Measurements from ENCODE around the gene ENKD1.
"Not testable (repeated sequence)": the region's sequence is repeated elsewhere in the genome, so short reads cannot be mapped to it uniquely, and the experiment has no call there.

ENKD1 gene, protein sequence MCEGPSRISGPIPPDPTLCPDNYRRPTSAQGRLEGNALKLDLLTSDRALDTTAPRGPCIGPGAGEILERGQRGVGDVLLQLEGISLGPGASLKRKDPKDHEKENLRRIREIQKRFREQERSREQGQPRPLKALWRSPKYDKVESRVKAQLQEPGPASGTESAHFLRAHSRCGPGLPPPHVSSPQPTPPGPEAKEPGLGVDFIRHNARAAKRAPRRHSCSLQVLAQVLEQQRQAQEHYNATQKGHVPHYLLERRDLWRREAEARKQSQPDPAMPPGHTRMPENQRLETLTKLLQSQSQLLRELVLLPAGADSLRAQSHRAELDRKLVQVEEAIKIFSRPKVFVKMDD

DNA sequence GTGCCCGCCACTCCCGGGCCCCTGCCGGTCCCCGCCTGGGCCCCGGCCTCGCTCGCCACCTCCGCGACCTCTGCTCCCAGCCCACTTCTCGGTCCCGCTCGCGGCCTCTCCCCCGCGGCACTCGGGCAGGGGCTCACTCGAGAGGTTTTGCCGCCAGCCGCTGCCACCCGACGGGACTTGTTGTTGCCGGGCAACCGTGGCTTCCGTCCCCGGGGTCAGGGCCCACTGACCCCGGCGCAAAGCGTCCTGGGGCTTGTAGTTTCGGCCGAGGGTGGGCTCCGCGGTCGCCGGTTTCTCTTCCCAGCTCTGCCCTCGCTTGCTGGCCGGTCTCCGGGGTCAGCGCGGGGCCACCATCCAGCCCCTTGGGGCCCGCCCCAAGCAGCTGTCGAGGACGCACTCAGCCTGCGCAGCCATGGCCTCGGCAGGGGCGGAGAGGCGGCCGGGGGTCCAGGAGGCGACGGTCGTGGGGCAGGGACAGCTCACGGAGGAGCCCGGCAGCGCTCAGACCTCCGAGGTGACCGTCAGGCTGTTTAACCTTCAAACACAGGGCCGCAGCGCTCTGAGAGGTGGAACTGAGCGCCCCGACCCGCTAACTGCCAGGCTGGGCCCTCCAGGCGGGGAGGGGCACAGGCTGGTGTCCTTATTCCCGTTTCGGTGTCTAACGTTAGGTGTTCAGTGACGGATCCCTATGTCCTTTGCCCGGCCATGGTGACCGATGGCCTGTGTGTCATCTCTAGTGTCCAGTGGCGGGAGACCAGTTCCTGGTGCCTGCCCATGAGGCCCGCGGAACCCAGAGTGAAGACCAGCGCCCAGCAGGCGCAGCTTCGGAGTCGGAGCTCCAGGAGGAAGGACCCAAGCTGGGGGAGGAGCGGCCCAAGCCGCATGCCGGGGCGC, at the start of gene ENKD1, which contains the start of gene C16orf86:
Gene ENKD1, minus strand, starts transcription at position 192 of the 894 bp plus-strand sequence. CDS start 308 bp downstream, outside the sequence.
Gene C16orf86, plus strand, starts transcription at position 256 of the 894 bp plus-strand sequence. Its CDS starts 157 bp downstream, at position 413.
- DNase-seq, result peak; percentile 71 to 79

DNA sequence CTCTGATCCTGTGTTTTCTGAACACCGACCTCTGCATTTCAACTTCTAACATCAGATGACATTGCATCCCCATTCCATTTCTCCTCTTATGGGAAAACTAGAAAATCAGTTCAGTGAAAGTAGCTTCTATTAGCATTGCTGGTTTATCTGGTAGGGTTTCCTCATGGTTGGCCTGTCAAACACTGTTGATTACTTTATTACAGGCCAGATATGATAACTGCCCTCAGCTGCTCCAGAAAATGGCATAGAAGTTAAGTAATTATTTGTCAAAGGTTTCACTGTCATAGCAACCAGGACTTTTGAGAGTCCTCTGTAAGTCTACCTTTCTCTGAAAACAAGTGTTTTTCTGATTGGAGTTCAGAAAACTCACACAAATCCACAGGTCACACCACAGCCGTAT, 49.5 kb upstream of the ENKD1 start:
- DNase-seq, result no peak

DNA sequence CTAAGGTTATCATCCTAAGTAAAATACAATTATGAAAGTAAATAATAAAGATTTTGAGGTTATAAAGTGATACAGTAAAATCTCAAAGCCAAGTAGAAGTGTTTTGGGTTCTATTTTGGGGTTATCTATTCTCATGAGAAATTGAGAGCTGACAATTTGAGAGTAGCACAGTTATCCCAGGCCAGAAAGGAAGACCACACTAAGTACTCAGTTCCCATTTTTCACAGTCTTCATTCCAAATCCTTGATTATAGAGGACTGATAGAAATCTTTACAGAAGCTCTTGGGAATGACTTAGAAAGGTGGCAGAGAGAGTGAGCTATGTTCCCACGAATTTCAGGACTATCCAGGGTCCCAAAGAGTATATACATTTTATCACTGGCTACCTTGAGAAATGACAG, 48.0 kb upstream of the ENKD1 start:
- no peak for DNase-seq

DNA sequence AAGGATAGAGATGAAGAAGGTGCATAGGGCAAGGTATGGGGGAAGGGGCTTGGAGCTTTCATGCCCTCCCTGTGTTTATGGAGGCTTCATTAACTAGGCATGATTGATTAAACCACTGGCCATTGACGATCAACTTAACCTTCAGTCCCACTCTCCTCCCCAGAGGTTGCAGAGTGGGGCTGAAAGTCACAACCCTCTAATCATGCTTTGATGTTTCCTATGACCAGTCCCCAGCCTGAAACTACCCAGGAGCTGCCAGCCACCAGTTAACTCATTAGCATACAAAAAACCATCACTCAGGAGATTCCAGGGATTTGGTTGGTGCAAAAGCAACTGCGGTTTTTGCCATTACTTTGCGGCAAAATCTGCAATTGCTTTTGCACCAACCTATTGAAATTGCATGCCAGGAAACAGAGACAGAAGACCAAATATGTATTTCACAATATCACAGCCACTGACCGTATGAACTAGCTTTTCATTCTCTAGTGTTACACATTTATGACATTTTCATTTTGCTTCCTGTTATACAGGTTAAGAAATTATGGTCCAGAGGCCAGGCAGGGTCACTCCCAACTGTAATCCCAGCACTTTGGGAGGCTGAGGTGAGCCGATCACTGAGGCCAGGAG, 47.2 kb upstream of the ENKD1 start:
- no peak for DNase-seq

DNA sequence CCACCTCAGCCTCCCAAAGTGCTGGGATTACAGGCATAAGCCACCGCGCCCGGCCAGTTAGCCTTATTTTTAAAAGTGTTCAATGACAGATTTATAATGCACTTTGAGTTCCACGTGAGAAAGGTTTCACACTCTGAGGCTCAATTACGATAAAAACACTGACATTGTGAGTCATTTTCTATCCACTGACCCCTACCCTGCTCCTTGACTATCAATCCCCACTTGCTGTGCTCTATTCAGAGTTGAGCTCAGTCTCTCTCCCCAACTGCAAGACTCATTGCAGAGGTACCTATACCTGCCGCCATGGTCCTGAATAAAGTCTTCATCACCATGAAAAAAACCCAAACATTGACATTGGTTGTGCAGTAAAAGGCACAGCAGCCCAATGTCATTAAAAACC, 44.1 kb upstream of the ENKD1 start:
- no peak for DNase-seq

DNA sequence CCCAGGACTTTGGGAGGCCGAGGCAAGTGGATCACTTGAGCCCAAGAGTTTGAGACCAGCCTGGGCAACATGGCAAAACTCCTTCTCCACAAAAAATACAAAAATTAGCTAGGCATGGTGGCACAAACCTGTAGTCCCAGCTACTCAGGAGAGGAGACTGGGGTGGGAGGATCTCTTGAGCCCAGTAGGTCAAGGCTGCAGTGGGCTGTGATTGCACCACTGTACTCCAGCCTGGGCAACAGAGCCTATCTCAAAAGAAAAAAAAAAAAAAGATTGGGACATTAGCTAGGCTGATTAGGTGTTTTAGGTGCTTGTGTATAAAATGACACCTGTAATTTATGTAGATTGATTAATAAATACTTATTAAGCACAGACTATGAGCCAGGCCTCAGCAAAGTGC, 42.5 kb upstream of the ENKD1 start:
- no peak for DNase-seq

DNA sequence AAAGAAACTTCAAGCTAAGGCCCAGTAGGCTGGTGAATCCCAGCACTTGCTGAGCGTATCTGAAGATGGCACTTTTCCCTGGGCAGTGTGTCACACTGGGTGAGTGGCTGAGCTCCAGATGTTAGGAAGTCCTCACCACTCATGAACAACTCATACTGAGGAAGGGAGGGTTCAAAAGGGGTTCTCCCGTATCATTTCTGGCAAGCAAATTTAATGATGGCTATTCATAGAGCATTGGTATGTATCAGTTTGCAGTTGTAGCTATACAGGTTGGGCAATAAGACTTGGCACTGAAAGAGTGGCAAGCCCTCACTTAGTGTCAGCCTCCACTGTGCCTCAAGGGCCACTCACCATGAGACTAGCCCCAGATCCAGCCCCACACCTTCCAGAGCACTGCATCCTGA, 41.8 kb upstream of the ENKD1 start:
- DNase-seq, result no peak

DNA sequence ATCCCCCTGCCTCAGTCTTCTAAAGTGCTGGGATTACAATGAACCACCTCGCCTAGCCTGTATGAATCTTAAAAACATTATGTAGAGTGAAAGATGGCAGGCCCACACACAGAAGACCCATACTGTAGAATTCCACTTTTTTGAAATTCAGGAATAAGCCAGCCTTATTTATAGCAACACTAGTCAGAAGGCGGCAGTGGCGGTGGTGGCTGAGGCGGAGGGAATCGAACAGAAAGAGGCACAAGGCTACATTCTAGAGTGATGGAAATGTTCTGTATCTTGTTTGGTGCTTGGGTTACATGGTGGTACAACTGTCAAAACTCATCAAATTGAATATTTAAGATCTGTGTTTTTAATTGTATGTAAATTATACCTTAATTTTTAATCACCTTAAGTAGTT, 41.2 kb upstream of the ENKD1 start:
- DNase-seq, result peak in 1 of 2 donors; percentile 18

DNA sequence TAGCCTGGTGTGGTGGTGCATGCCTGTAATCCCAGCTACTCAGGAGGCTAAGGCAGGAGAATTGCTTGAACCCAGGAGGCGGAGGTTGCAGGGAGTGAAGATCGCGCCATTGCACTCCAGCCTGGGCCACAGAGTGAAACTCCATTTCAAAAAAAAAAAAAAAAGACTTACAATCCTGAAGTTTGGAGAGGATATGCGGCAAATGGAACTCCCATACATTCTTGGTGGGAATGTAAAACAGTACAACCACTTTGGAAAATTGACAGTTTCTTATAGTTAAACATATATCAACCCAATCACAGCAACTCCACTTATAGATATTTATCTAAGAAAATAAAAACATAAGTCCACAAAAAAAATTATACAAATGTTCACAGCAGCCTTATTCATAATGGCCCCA, 40.7 kb upstream of the ENKD1 start:
- DNase-seq, result no peak

DNA sequence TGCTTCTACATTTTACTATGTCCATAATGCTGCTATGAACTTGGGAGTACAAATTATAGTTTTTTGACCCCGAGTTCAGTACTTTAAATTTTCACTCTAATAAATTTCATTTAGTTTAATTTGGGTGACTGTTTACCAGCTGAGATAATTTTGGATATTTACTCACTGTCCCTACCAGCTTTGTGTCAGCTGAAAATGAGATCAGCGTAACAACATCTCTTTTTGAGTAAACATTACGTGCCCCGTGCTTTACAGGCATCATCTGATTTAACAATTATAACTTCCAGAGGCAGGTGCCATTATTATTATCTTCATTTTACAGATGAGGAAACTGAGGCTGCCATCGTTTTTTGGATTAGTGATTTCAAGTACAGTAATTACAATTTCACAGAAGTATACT, 37.6 kb upstream of the ENKD1 start:
- DNase-seq, result peak in 1 of 2 donors; percentile 18

DNA sequence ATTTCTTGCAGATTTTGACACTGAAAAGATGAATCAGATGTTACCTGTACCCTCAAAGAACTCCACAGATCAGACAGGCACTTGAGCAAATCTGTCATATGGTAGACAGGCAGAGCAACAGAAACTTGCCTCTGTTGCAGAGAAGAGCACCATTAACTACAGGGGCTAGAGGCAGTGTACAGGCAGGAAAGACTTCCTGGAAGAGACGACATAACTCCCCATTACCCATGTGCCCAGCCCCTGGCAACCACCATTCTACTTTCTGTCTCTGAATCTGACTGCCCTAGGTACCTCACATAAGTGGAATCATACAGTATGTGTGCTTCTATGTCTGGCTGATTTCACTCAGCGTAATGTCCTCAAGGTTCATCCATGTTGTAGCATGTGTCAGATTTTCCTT, 37.1 kb upstream of the ENKD1 start:
- no peak for DNase-seq

DNA sequence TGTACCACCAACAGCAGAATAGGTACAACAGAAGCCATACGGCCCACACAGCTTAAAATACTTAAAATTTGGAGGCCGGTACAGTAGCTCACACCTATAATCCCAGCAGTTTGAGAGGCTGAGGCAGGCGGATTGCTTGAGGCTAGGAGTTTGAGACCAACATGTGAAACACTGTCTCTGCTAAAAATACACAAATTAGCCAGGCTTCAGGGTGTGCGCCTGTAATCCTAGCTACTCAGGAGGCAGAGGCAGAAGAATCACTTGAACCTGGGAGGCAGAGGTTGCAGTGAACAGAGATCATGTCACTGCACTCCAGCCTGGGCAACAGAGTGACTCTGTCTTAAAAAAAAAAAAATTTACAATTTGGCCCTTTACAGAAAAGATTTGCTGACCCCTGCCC, 35.6 kb upstream of the ENKD1 start:
- no peak for DNase-seq

DNA sequence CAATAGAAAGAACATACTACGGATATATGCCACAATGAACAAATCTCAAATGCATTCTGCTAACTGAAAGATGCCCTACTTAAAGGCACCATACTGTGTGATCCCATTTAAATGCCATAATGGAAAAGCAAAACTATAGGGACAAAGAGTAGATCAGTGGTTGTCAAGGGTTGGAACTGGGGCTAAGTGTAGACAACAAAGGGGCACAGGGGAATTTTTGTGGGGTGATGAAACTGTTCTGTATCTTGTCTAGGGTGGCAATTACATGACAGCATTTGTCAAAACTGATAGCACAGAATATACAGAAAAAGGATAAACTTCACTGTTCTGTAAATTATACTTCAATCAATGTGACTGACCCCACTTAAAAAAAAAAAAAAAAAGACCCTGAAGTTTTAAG, 34.9 kb upstream of the ENKD1 start:
- DNase-seq, result no peak

DNA sequence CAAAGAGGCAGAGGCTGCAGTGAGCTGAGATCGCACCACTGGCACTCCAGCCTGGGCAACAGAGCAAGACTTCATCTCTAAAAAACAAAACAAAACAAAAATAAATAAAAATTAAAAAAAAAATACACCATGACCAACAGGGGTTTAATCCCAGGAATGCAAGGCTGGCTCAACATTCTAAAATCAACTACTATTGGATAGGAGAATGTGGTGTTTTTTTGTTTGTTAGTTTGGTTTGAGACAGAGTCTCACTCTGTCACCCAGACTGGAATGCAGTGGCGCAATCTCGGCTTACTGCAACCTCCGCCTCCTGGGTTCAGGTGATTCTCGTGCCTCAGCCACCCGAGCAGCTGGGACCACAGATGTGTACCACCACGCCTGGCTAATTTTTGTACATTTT, 32.7 kb upstream of the ENKD1 start:
- no peak for DNase-seq

DNA sequence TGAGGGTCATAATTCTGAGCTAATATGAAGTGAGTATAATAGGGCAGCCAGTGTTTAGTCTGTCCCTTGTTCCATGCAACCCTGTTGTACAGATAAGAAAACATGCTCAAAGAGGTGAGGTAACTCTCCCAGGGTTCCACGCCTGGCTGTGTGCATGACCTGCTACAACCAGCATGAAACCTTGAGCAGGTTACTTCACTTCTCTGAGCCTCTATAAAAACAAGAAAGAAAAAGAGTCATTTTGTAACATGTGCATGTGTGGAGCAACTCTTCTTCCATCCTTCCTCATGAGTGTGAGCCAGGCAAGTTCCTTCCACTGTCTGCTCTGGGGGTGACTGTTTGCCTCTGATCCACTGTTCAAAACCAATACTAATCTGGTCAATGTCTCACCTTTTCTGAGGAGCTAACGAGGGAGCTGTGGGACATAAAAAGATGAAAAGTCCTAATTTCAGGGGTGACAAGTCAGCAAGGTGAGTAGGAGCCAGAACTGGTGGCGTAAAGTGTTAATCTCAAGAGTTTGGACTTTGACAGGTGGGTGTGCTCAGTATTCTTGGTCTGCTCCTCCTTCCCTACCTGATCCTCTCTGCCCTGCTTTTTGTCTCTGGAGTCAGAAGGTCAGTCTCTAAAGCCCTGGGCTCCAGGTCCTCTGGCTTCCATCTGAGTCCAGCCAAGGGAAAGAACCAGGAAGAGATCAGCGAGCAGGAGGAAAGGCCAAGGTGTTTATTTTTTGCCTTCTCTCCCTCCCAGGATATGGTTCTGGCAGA, 31.1 kb upstream of the ENKD1 start:
- peak in 1 of 2 donors; percentile 45 for DNase-seq

DNA sequence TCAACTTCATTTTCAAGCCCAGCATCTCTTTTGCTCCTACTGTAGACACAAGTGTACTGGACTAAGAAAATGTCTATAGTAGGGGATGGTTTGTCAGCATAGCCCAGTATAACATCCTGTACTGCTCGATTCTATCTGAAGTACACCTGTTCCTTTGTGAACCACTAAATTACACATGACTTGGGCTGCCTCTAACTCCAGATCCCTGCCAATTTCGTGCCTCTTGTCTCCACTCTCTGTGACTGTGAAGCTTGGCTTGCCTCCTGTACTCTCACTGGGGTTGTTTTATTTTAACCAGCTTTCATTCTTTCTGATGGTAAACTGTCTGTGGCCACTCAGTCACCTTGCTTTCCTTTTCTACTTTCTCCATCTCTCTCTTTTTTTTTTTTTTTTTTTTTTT, 28.1 kb upstream of the ENKD1 start:
- no peak for DNase-seq

DNA sequence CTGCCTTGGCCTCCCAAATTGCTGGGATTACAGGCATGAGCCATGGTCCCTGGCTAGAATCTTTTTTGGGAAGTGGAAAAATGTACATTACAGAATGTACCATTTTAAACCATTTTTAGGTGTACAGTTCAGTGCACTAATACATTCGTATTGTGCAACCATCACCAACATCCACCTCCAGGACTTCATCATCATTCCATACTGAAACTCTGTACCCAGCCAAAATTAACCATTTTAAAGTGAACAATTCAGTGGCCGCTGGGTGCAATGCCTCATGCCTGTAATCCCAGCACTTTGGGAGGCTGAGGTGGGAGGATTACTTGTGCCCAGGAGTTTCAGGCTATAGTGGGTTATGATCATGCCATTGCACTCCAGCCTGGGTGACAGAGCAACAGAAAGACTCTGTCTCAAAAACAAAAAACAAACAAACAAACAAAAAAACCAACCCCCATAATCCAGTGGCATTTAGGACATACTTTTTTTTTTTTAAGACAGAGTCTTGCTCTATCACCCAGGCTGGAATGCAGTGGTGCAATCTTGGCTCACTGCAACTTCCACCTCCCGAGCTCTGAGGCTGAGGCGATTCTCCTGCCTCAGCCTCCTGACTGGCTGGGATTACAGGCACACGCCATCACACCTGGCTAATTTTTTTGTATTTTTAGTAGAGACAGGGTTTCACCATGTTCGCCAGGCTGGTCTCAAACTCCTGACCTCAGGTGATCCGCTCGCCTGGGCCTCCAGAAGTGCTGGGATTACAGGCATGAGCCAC, 27.2 kb upstream of the ENKD1 start:
- not testable (repeated sequence) for DNase-seq

DNA sequence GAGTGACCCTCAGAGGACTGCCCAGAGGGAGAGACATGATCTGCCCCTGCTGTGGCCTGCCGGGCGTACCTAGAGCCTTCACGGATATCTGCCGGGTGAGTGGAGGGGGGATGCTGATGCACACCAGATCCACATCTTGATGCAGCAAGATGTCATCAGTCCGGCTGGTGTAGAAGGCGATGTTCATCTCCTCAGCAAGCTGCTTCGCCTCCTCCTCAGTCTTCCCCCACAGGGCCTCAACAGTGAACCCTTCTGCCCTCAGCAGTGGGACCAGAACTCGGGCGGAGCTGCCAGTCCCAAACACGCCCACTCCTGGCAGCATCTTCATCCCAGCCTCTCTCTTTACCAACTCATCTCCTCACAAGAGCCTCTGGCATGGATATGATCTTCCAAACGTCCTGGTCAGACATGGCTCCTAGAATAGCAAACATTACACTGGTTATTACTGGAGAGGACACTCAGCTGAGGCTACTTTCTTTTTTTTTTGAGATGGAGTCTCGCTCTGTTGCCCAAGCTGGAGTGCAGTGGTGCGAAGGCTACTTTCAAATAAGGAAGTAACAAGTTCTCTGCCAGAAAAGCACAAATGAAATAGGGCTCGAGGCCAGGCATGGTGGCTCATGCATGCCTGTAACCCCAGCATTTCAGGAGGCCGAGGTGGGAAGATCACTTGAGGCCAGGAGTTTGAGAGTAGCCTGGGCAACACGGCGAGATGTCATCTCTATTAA, 19.0 kb upstream of the ENKD1 start:
- no peak for DNase-seq

DNA sequence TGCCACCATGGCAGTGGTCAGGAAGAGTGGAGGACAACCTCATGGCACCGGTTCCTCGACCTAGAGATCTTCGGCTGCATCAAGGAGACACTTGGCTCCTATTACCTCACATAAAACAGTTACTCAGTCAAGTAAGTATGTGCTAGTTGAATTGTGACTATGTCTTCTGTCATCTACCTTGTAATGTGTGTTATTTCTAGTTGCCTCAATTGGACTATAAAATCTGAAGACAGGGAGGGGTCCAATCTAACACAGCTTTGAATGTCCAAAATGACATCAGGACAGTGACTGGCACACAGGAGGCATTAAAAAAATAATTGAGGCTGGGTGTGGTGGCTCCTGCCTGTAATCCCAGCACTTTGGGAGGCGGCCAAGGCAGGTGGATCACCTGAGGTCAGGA, 17.2 kb upstream of the ENKD1 start:
- DNase-seq, result no peak

DNA sequence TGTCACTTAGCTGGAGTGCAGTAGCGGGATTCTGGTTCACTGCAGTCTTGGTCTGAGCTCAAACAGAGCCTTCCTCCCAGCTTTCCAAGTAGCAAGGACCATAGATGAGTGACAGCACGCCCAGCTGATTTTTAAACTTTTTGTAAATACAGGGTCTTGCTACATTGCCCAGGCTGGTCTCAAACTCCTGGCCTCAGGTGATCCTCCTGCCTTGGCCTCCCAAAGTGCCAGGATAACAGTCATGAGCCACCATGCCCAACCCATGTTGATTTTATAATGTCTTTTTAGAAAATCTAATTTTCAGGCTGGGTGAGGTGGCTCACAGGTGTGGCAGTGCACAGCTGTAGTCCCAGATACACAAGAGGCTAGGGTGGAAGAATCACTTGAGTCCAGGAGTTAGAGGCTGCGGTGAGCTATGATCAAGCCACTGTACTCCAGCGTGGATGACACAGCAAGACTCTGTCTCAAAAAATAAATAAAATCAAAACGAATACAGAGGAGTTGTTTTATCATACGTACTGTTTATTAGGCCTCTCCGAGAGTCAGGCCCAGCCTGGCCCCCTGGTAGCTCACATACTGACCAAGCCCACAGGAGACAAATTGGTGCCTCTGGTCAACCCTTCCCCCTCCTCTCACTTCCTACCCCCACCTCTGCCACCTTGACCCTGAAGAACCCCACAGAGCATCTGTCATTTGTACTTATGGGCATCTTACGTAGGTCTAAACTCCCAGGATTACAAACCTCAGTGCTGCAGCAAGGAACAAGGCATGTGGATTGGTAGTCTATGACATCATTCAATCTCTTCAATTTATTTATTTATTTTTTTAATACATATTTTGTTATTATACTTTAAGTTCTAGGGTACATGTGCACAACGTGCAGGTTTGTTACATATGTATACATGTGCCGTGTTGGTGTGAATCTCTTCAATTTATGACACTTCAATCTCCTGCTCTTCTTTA, 13.7 kb upstream of the ENKD1 start:
- no peak for DNase-seq

All from inflammatory macrophage treated with lipopolysaccharide for 1 hour (primary cell).